HepG2 (cell line): ENCODE results near the gene LITAFD. TPM values are rescaled to one million over a fixed set of nuclear protein-coding genes. Genes with fewer than 3 reads are reported as not detected.

Experiments used
- ARNTL ChIP-seq: sonication (generic); formaldehyde crosslinking; IDR thresholded peaks from 2 replicates; pipeline ENCODE4 v1.4.0; 2020; ENCODE audit warnings: mild to moderate bottlenecking, missing genetic modification reagents
- ATF7 ChIP-seq, 2 experiments: fragments of 450-650 bp in 1 of 2; sonication (generic) in 1 of 2; formaldehyde crosslinking in 1 of 2; IDR thresholded peaks; 2 replicates each; pipeline versions ENCODE4 v1.4.0 to v1.6.1; 2016 to 2020; ENCODE audit warnings: antibody characterized with exemption in 1 of 2, mild to moderate bottlenecking in 1 of 2, missing genetic modification reagents in 1 of 2
- EEA1 ChIP-seq: sonication (generic); formaldehyde crosslinking; IDR thresholded peaks from 2 replicates; pipeline ENCODE4 v1.5.1; 2020; ENCODE audit warnings: mild to moderate bottlenecking, missing genetic modification reagents, borderline replicate concordance
- ETV5 ChIP-seq: IDR thresholded peaks from 2 replicates; pipeline ENCODE4 v1.6.1; 2018; ENCODE audit warnings: missing biosample characterization, missing genetic modification reagents, inconsistent platforms, borderline replicate concordance
- FOXK1 ChIP-seq: sonication (generic); formaldehyde crosslinking; IDR thresholded peaks from 2 replicates; pipeline ENCODE4 v1.4.0; 2020; ENCODE audit warnings: low read depth, missing genetic modification reagents, borderline replicate concordance
- FOXP4 ChIP-seq: sonication (generic); formaldehyde crosslinking; IDR thresholded peaks from 2 replicates; pipeline ENCODE4 v1.4.0; 2020; ENCODE audit warnings: missing genetic modification reagents
- GATAD2A ChIP-seq: IDR thresholded peaks from 2 replicates; pipeline ENCODE4 v1.6.1; 2016
- HNF1B ChIP-seq: sonication (generic); formaldehyde crosslinking; IDR thresholded peaks from 2 replicates; pipeline ENCODE4 v1.5.1; 2020; ENCODE audit warnings: mild to moderate bottlenecking, moderate library complexity, missing genetic modification reagents
- HNF4A ChIP-seq: sonication (generic); formaldehyde crosslinking; IDR thresholded peaks from 2 replicates; pipeline ENCODE4 v1.4.0; 2020; ENCODE audit warnings: missing genetic modification reagents
- LCORL ChIP-seq, 2 experiments: fragments of 450-650 bp in 1 of 2; sonication (generic) in 1 of 2; formaldehyde crosslinking in 1 of 2; IDR thresholded peaks; 2 replicates each; pipeline versions ENCODE4 v1.5.0 to v1.6.1; 2017 to 2020; ENCODE audit warnings: antibody characterized with exemption in 1 of 2, missing genetic modification reagents in 1 of 2
- PAF1 ChIP-seq: IDR thresholded peaks from 2 replicates; pipeline ENCODE4 v1.6.1; 2016; ENCODE audit warnings: missing genetic modification reagents, missing compliant biosample characterization
- POLR2AphosphoS5 ChIP-seq: IDR thresholded peaks from 2 replicates; pipeline ENCODE4 v1.6.1; 2012; ENCODE audit warnings: low read depth, low read length
- RFX3 ChIP-seq: IDR thresholded peaks from 2 replicates; pipeline ENCODE4 v1.6.1; 2016; ENCODE audit warnings: missing biosample characterization, missing genetic modification reagents
- SALL1 ChIP-seq: sonication (generic); formaldehyde crosslinking; IDR thresholded peaks from 2 replicates; pipeline ENCODE4 v1.8.0; 2022; ENCODE audit warnings: mild to moderate bottlenecking, missing genetic modification reagents
- SAP130 ChIP-seq: IDR thresholded peaks from 2 replicates; pipeline ENCODE4 v1.6.1; 2016; ENCODE audit warnings: low read depth
- SKI ChIP-seq: fragments of 450-650 bp; IDR thresholded peaks from one replicate; pipeline ENCODE4 v1.6.1; 2018; ENCODE audit warnings: mild to moderate bottlenecking; ENCODE audit not compliant: partially characterized antibody
- SOX13 ChIP-seq, 3 experiments: fragments of 450-650 bp in 1 of 3; sonication (generic) in 1 of 3; formaldehyde crosslinking in 1 of 3; IDR thresholded peaks in 2 of 3; conservative IDR thresholded peaks in 1 of 3; 2 replicates each; pipeline versions ENCODE4 v1.5.0 to v1.6.1; 2016 to 2020; ENCODE audit warnings: antibody characterized with exemption in 1 of 3, mild to moderate bottlenecking in 1 of 3, missing compliant biosample characterization in 1 of 3, missing genetic modification reagents in 1 of 3, moderate library complexity in 1 of 3
- TOPORS ChIP-seq: sonication (generic); formaldehyde crosslinking; IDR thresholded peaks from 2 replicates; pipeline ENCODE4 v1.8.0; 2023; ENCODE audit warnings: mild to moderate bottlenecking, missing genetic modification reagents
- ZNF234 ChIP-seq: sonication (generic); formaldehyde crosslinking; conservative IDR thresholded peaks from 2 replicates; pipeline ENCODE4 v1.5.1; 2020; ENCODE audit warnings: mild to moderate bottlenecking, missing genetic modification reagents
- ZNF639 ChIP-seq: conservative IDR thresholded peaks from 2 replicates; pipeline ENCODE4 v1.6.1; 2018; ENCODE audit warnings: missing genetic modification reagents
- ZNF672 ChIP-seq: sonication (generic); formaldehyde crosslinking; IDR thresholded peaks from 2 replicates; pipeline ENCODE4 v1.8.1; 2022; ENCODE audit warnings: missing genetic modification reagents
- ZNF678 ChIP-seq: sonication (generic); formaldehyde crosslinking; IDR thresholded peaks from 2 replicates; pipeline ENCODE4 v1.4.0; 2020; ENCODE audit warnings: mild to moderate bottlenecking, missing genetic modification reagents
- polyA plus RNA-seq, 8 experiments: library from polyadenylated mRNA; depleted of rRNA in 3 of 8; stranded (reverse) in 7 of 8; unstranded in 1 of 8; fragments of >200 nt; fragmentation: Illumina TruSeq in 4 of 8; extraction: Trizol in 4 of 8; gene quantifications; 2 replicates each; pipeline versions ENCODE4 v1.2.1 to v1.2.3, GENCODE V29; 2011 to 2016; ENCODE audit warnings: low read depth in 4 of 8, missing spikeins in 1 of 8, mixed read lengths in 1 of 8; ENCODE audit not compliant: insufficient read depth in 1 of 8
- total RNA-seq, 5 experiments: library from RNA; depleted of rRNA; stranded (reverse); fragments of >200 nt; fragmentation: Illumina TruSeq; extraction: Trizol; gene quantifications; 2 replicates each; pipeline ENCODE4 v1.2.3, GENCODE V29; 2016; ENCODE audit warnings: low read depth in 1 of 5

Gene LITAFD
- total and polyA plus RNA-seq, 2 of the 13 experiments (the other 11 are each of a cell fraction or from before 2014, with no cell fraction given) = not detected

- TF ChIP-seq ZNF639 (no peak), SKI (no peak), ZNF672 (CRISPR knock-in tag) (no peak), ZNF678 (peak; percentile 55; the same call in 1 of the 2 replicates), TOPORS (CRISPR knock-in tag) (no peak), ATF7 (IDR thresholded peaks at IDR 0.05) (no peak), ATF7 (CRISPR knock-in tag; IDR thresholded peaks at IDR 0.05) (0 out of 2 replicates have a peak, but pooled peaks have one; percentile 17), PAF1 (no peak), HNF1B (no peak), GATAD2A (peak; percentile 34; the same call in 1 of the 2 replicates), RFX3 (CRISPR knock-in tag) (no peak), HNF4A (peak; percentile 46), EEA1 (CRISPR knock-in tag) (no peak), FOXP4 (peak; percentile 94), POLR2AphosphoS5 (no peak), LCORL (IDR thresholded peaks at IDR 0.05) (no peak), LCORL (CRISPR knock-in tag; IDR thresholded peaks at IDR 0.05) (peak; percentile 19; the same call in 1 of the 2 replicates), SOX13 (IDR thresholded peaks at IDR 0.05) (no peak), SOX13 (CRISPR knock-in tag; conservative IDR thresholded peaks at IDR 0.05 in 1 of 2, IDR thresholded peaks at IDR 0.05 in 1 of 2) (peak in 1 of 2 experiments; percentile 25; a peak in 1 of 4 replicates), SAP130 (CRISPR knock-in tag) (peak; percentile 40; the same call in 1 of the 2 replicates), FOXK1 (peak; percentile 53; the same call in 1 of the 2 replicates), SALL1 (CRISPR knock-in tag) (0 out of 2 replicates have a peak, but pooled peaks have one; percentile 25), ZNF234 (CRISPR knock-in tag) (no peak), ARNTL (CRISPR knock-in tag) (no peak), ETV5 (CRISPR knock-in tag) (no peak; the same call in 1 of the 2 replicates)
Measured at GRCh38 chr16:8872071-8872470, 10.1 kb upstream of the LITAFD start (continued).
